NCI-H748 (cell line): Measurements from ENCODE around the gene TMEM132C.
"Not testable (repeated sequence)": the region's sequence is repeated elsewhere in the genome, so short reads cannot be mapped to it uniquely, and the experiment has no call there.

Experiments used
- DNase-seq: peaks from one replicate; lab custom pipeline; 2025; ENCODE audit not compliant: unreplicated experiment; lab: John Stamatoyannopoulos, UW

TMEM132C gene

GRCh38 chr12:128551266-128551665 is 284.3 kb downstream of the TMEM132C start:
- DNase-seq: peak; percentile 96

GRCh38 chr12:128554546-128555304 is 287.8 kb downstream of the TMEM132C start:
- no peak for DNase-seq

- DNase-seq: no peak
Measured at GRCh38 chr12:128557231-128557630, 290.3 kb downstream of the TMEM132C start.

- no peak for DNase-seq
Measured at GRCh38 chr12:128564956-128565355, 298.0 kb downstream of the TMEM132C start.

- DNase-seq: no peak
Measured at GRCh38 chr12:128567730-128568129, 300.8 kb downstream of the TMEM132C start.

GRCh38 chr12:128570191-128571065 is 303.5 kb downstream of the TMEM132C start:
- no peak for DNase-seq

GRCh38 chr12:128571906-128572810 is 305.2 kb downstream of the TMEM132C start:
- DNase-seq: no peak

- DNase-seq: no peak
Measured at GRCh38 chr12:128573907-128574306, 306.9 kb downstream of the TMEM132C start.

GRCh38 chr12:128578045-128578444 is 311.1 kb downstream of the TMEM132C start:
- no peak for DNase-seq

- DNase-seq: no peak
Measured at GRCh38 chr12:128581321-128581761, 314.4 kb downstream of the TMEM132C start.

GRCh38 chr12:128583453-128583852 is 316.5 kb downstream of the TMEM132C start:
- DNase-seq: peak; percentile 12

- peak; percentile 34 for DNase-seq
Measured at GRCh38 chr12:128586451-128587029, 319.6 kb downstream of the TMEM132C start.

GRCh38 chr12:128587918-128588317 is 320.9 kb downstream of the TMEM132C start:
- no peak for DNase-seq

GRCh38 chr12:128592220-128592744 is 325.3 kb downstream of the TMEM132C start:
- DNase-seq: no peak

- no peak for DNase-seq
Measured at GRCh38 chr12:128594521-128594920, 327.6 kb downstream of the TMEM132C start.

GRCh38 chr12:128595609-128596008 is 328.6 kb downstream of the TMEM132C start:
- DNase-seq: no peak

GRCh38 chr12:128600886-128601285 is 333.9 kb downstream of the TMEM132C start:
- no peak for DNase-seq

- DNase-seq: no peak
Measured at GRCh38 chr12:128603573-128604115, 336.7 kb downstream of the TMEM132C start.

GRCh38 chr12:128604219-128604618 is 337.2 kb downstream of the TMEM132C start:
- DNase-seq: not testable (repeated sequence)

GRCh38 chr12:128606051-128606450 is 339.1 kb downstream of the TMEM132C start:
- DNase-seq: peak; percentile 17
